ENCODE data around the gene ADCK1.

Gene ADCK1

DNA sequence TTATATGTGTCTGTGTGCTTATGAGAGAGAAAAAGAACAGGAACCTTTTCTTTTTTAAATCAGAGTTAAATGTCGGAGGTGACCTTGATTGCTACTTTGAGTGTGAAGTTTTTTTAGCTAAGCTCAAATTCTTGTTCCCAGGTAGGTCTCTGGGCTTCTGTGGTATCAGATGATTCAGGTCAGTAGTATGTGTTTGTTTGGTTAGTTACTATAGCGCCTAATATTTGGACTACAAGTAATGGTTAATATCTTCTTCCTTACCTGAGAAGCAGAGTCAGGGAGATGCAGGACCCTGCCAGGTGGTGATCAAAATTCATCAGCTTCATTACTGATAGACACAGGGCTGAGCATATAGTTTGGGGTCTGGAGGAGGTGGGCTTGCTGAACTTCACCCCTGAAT, 30.8 kb downstream of the ADCK1 start:
- no peak for DNase-seq (ENCODE audit: low read depth, low spot score)
- Histone ChIP-seq H3K4me3 (ENCODE audit: insufficient read length, low read depth) (no peak overlapping the region), H3K4me1 (ENCODE audit: insufficient read depth, insufficient read length) (no peaks in the 10 kb centered on the region), H3K36me3 (ENCODE audit: insufficient read depth, insufficient read length, low read length) (no peaks in the 10 kb centered on the region), H3K9ac (ENCODE audit: insufficient read length, low read depth) (no peak overlapping the region), H3K9me3 (ENCODE audit: insufficient read depth, low read length) (no peaks in the 10 kb centered on the region), H3K27me3 (ENCODE audit: insufficient read depth, insufficient read length) (no peaks in the 10 kb centered on the region)
- TF ChIP-seq SUZ12 (IDR thresholded peaks at IDR 0.05; ENCODE audit: extremely low read depth, insufficient read depth, insufficient read length) (no peak), YY1 (IDR thresholded peaks at IDR 0.05; ENCODE audit: insufficient read depth, insufficient read length) (no peak), ZNF274 (IDR thresholded peaks at IDR 0.05; ENCODE audit: low read depth, low read length) (no peak)

GRCh38 chr14:77832297-77832696, 32.4 kb downstream of the ADCK1 start:
- H3K4me1 ChIP-seq (ENCODE audit: insufficient read depth, insufficient read length), result no peaks in the 10 kb centered on the region
- no peaks in the 10 kb centered on the region for H3K36me3 ChIP-seq (ENCODE audit: insufficient read depth, insufficient read length, low read length)
- no peak overlapping the region for H3K9ac ChIP-seq (ENCODE audit: insufficient read length, low read depth)
- H3K9me3 ChIP-seq (ENCODE audit: insufficient read depth, low read length), result no peaks in the 10 kb centered on the region
- no peak for DNase-seq (ENCODE audit: low read depth, low spot score)
- TF ChIP-seq YY1 (IDR thresholded peaks at IDR 0.05; ENCODE audit: insufficient read depth, insufficient read length) (no peak), SUZ12 (IDR thresholded peaks at IDR 0.05; ENCODE audit: extremely low read depth, insufficient read depth, insufficient read length) (no peak), ZNF274 (IDR thresholded peaks at IDR 0.05; ENCODE audit: low read depth, low read length) (no peak)
- H3K27me3 ChIP-seq (ENCODE audit: insufficient read depth, insufficient read length), result no peaks in the 10 kb centered on the region
- H3K4me3 ChIP-seq (ENCODE audit: insufficient read length, low read depth), result no peak overlapping the region

DNA sequence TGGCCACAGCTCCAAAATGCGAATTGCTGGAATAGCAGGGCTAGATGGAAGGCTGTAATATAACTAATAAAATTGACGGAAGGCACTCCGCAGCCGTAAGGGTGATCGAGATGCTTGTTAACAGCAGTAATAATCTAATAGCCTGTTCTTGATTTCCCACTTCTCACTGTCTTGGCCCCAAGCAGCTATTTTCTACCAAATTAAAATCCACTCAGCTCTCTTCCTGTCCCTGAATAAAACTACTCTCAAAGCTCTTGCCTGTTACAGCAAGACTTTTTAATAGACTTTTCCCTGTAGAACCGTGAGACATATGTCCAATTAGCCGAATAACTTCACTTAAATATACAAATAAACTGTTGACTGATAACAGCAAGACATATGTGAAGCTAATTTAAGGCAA, 38.0 kb downstream of the ADCK1 start:
- DNase-seq (ENCODE audit: low read depth, low spot score), result no peak
- H3K9me3 ChIP-seq (ENCODE audit: insufficient read depth, low read length), result no peaks in the 10 kb centered on the region
- no peaks in the 10 kb centered on the region for H3K27me3 ChIP-seq (ENCODE audit: insufficient read depth, insufficient read length)
- no peak for TF ChIP-seq YY1 (IDR thresholded peaks at IDR 0.05; ENCODE audit: insufficient read depth, insufficient read length)
- TF ChIP-seq ZNF274 (IDR thresholded peaks at IDR 0.05; ENCODE audit: low read depth, low read length), result no peak
- TF ChIP-seq SUZ12 (IDR thresholded peaks at IDR 0.05; ENCODE audit: extremely low read depth, insufficient read depth, insufficient read length), result no peak
- H3K4me3 ChIP-seq (ENCODE audit: insufficient read length, low read depth), result no peak overlapping the region
- H3K4me1 ChIP-seq (ENCODE audit: insufficient read depth, insufficient read length), result no peaks in the 10 kb centered on the region
- no peaks in the 10 kb centered on the region for H3K36me3 ChIP-seq (ENCODE audit: insufficient read depth, insufficient read length, low read length)
- H3K9ac ChIP-seq (ENCODE audit: insufficient read length, low read depth), result no peak overlapping the region

- H3K9ac ChIP-seq (ENCODE audit: insufficient read length, low read depth), result no peak overlapping the region
- DNase-seq (ENCODE audit: low read depth, low spot score), result no peak
- no peaks in the 10 kb centered on the region for H3K36me3 ChIP-seq (ENCODE audit: insufficient read depth, insufficient read length, low read length)
- no peaks in the 10 kb centered on the region for H3K4me1 ChIP-seq (ENCODE audit: insufficient read depth, insufficient read length)
- no peaks in the 10 kb centered on the region for H3K27me3 ChIP-seq (ENCODE audit: insufficient read depth, insufficient read length)
- no peak overlapping the region for H3K4me3 ChIP-seq (ENCODE audit: insufficient read length, low read depth)
- H3K9me3 ChIP-seq (ENCODE audit: insufficient read depth, low read length), result no peaks in the 10 kb centered on the region
- TF ChIP-seq SUZ12 (IDR thresholded peaks at IDR 0.05; ENCODE audit: extremely low read depth, insufficient read depth, insufficient read length) (no peak), YY1 (IDR thresholded peaks at IDR 0.05; ENCODE audit: insufficient read depth, insufficient read length) (no peak), ZNF274 (IDR thresholded peaks at IDR 0.05; ENCODE audit: low read depth, low read length) (no peak)
Observed at GRCh38 chr14:77838831-77839511, 39.1 kb downstream of the ADCK1 start.

DNA sequence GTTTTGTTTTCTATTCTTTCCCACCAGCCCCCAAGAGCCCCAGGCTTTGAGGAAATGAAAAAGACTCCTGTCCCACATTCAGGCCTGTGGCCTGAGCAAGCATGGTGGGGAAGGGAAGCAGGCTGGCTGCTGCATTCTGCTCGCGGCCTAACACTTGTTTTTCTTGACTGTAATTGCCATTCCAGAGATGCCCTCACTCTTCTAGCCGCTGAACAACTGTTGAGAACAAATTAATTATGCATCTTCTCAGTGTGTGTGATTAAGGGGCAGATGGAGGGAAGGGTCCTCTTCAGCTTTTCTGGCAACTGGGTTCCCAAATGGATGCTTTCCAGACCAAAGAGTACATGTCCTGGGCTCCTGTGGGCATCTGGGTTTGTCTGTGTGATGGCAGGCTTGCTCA, 43.3 kb downstream of the ADCK1 start:
- H3K4me1 ChIP-seq (ENCODE audit: insufficient read depth, insufficient read length), result no peaks in the 10 kb centered on the region
- no peaks in the 10 kb centered on the region for H3K27me3 ChIP-seq (ENCODE audit: insufficient read depth, insufficient read length)
- no peaks in the 10 kb centered on the region for H3K36me3 ChIP-seq (ENCODE audit: insufficient read depth, insufficient read length, low read length)
- no peak overlapping the region for H3K9ac ChIP-seq (ENCODE audit: insufficient read length, low read depth)
- no peak for DNase-seq (ENCODE audit: low read depth, low spot score)
- no peaks in the 10 kb centered on the region for H3K9me3 ChIP-seq (ENCODE audit: insufficient read depth, low read length)
- H3K4me3 ChIP-seq (ENCODE audit: insufficient read length, low read depth), result no peak overlapping the region
- TF ChIP-seq SUZ12 (IDR thresholded peaks at IDR 0.05; ENCODE audit: extremely low read depth, insufficient read depth, insufficient read length), result no peak
- no peak for TF ChIP-seq ZNF274 (IDR thresholded peaks at IDR 0.05; ENCODE audit: low read depth, low read length)
- TF ChIP-seq YY1 (IDR thresholded peaks at IDR 0.05; ENCODE audit: insufficient read depth, insufficient read length), result no peak

- Histone ChIP-seq H3K27me3 (ENCODE audit: insufficient read depth, insufficient read length) (no peaks in the 10 kb centered on the region), H3K4me1 (ENCODE audit: insufficient read depth, insufficient read length) (no peaks in the 10 kb centered on the region), H3K36me3 (ENCODE audit: insufficient read depth, insufficient read length, low read length) (no peaks in the 10 kb centered on the region), H3K9ac (ENCODE audit: insufficient read length, low read depth) (no peak overlapping the region), H3K9me3 (ENCODE audit: insufficient read depth, low read length) (no peaks in the 10 kb centered on the region), H3K4me3 (ENCODE audit: insufficient read length, low read depth) (no peak overlapping the region)
- TF ChIP-seq ZNF274 (IDR thresholded peaks at IDR 0.05; ENCODE audit: low read depth, low read length), result no peak
- TF ChIP-seq YY1 (IDR thresholded peaks at IDR 0.05; ENCODE audit: insufficient read depth, insufficient read length), result no peak
- no peak for TF ChIP-seq SUZ12 (IDR thresholded peaks at IDR 0.05; ENCODE audit: extremely low read depth, insufficient read depth, insufficient read length)
- no peak for DNase-seq (ENCODE audit: low read depth, low spot score)
Observed at GRCh38 chr14:77843651-77844050, 43.7 kb downstream of the ADCK1 start.

- no peak for DNase-seq (ENCODE audit: low read depth, low spot score)
- Histone ChIP-seq H3K4me3 (ENCODE audit: insufficient read length, low read depth) (no peak overlapping the region), H3K27me3 (ENCODE audit: insufficient read depth, insufficient read length) (no peaks in the 10 kb centered on the region), H3K4me1 (ENCODE audit: insufficient read depth, insufficient read length) (no peaks in the 10 kb centered on the region), H3K9ac (ENCODE audit: insufficient read length, low read depth) (no peak overlapping the region), H3K36me3 (ENCODE audit: insufficient read depth, insufficient read length, low read length) (no peaks in the 10 kb centered on the region), H3K9me3 (ENCODE audit: insufficient read depth, low read length) (no peaks in the 10 kb centered on the region)
- TF ChIP-seq SUZ12 (IDR thresholded peaks at IDR 0.05; ENCODE audit: extremely low read depth, insufficient read depth, insufficient read length), result no peak
- TF ChIP-seq YY1 (IDR thresholded peaks at IDR 0.05; ENCODE audit: insufficient read depth, insufficient read length), result no peak
- no peak for TF ChIP-seq ZNF274 (IDR thresholded peaks at IDR 0.05; ENCODE audit: low read depth, low read length)
Observed at GRCh38 chr14:77844802-77845201, 44.9 kb downstream of the ADCK1 start.

All from NT2/D1 (cell line).